BLaER1 (cell line): Measurements from ENCODE around the gene IL19.
"Not testable (repeated sequence)": the region's sequence is repeated elsewhere in the genome, so short reads cannot be mapped to it uniquely, and the experiment has no call there.

Source experiments
- H3K27ac ChIP-seq: shearing (Covaris generic); formaldehyde crosslinking; 2 replicates; pipeline ENCODE4 v1.8.1; 2022
- H3K27me3 ChIP-seq: shearing (Covaris generic); formaldehyde crosslinking; 2 replicates; pipeline ENCODE4 v1.8.1; 2022
- H3K36me3 ChIP-seq: shearing (Covaris generic); formaldehyde crosslinking; 2 replicates; pipeline ENCODE4 v1.8.1; 2022
- H3K4me1 ChIP-seq: shearing (Covaris generic); formaldehyde crosslinking; 2 replicates; pipeline ENCODE4 v1.8.1; 2022
- H3K4me2 ChIP-seq: shearing (Covaris generic); formaldehyde crosslinking; 2 replicates; pipeline ENCODE4 v1.8.1; 2022
- H3K4me3 ChIP-seq: shearing (Covaris generic); formaldehyde crosslinking; 2 replicates; pipeline ENCODE4 v1.8.1; 2022
- H3K9ac ChIP-seq: shearing (Covaris generic); formaldehyde crosslinking; 2 replicates; pipeline ENCODE4 v1.8.1; 2022
- H3K9me3 ChIP-seq: shearing (Covaris generic); formaldehyde crosslinking; 2 replicates; pipeline ENCODE4 v1.8.1; 2022
- H4K20me1 ChIP-seq: shearing (Covaris generic); formaldehyde crosslinking; 2 replicates; pipeline ENCODE4 v1.8.1; 2022
- Cebpa-rat ChIP-seq: shearing (Covaris generic); IDR thresholded peaks from 2 replicates; pipeline ENCODE4 v1.8.1; 2022

IL19 gene

GRCh38 chr1:206772243-206772937 lies 1.8 kb downstream of the IL19 start, which contains the start of gene IL10:
IL10 (minus strand) TSS chr1:206772494; CDS start chr1:206772435, 59 bp downstream.
- no peaks in the 10 kb centered on the region for H3K9me3 ChIP-seq
- H3K36me3 ChIP-seq: no peaks in the 10 kb centered on the region
- no peaks in the 10 kb centered on the region for H4K20me1 ChIP-seq
- peaks cover 59% of the 10 kb centered on the region for H3K4me1 ChIP-seq
- no peak within 1 kb of the TSS for H3K27ac ChIP-seq
- no peaks in the 10 kb centered on the region; the same call in 1 of the 2 replicates for H3K27me3 ChIP-seq
- TF ChIP-seq Cebpa-rat: no peak
- H3K9ac ChIP-seq: no peak within 1 kb of the TSS
- H3K4me3 ChIP-seq: no peak within 1 kb of the TSS
- peak within 1 kb of the TSS; percentile 58 for H3K4me2 ChIP-seq

DNA sequence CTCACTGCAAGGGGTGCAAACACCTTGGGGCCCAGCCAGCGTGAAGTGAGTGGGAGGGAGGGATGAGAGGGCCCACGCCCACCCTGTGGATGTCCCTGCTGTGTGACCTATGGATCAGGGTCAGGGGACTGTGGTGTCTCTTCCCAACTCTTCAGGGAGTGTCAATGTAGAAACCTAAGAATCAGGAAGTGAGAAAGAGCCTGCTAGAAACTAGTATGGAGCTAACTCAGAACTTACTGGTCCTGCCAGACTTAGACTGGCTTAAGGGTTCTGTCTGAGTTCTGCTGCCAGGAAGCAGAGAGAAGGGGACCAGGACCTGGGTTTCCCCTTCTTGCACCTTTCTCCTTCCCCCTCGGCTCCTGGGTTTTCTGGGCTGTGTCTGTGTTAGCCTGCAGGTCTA lies 3.5 kb downstream of the IL19 start:
- Histone ChIP-seq H3K4me1 (peaks cover 50% of the 10 kb centered on the region), H3K4me3 (no peak overlapping the region), H4K20me1 (no peaks in the 10 kb centered on the region), H3K4me2 (peak overlapping the region; percentile 11; the same call in 1 of the 2 replicates), H3K27me3 (no peaks in the 10 kb centered on the region; the same call in 1 of the 2 replicates), H3K27ac (no peak overlapping the region), H3K9ac (no peak overlapping the region), H3K9me3 (no peaks in the 10 kb centered on the region), H3K36me3 (no peaks in the 10 kb centered on the region)
- no peak for TF ChIP-seq Cebpa-rat

DNA sequence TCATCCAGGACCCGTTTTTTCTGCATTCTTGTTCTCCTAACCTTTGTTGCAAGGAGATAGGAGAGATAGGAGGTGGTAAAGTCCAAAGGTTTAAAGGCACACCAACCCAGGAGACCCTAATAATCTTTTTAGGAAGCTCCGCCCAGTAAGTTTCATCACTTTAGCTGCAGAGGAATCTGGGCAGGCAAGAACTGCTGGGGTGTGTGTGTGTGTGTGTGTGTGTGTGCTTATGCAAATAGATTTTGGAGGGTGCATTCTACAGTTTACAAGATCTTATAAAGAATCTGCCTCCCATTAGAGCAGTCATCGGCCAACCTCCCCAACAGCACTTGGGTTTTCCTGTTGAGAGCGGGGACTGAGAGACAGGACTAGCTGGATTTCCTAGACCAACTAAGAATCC lies 5.7 kb downstream of the IL19 start:
- H3K4me2 ChIP-seq: no peak overlapping the region
- H3K9me3 ChIP-seq: no peaks in the 10 kb centered on the region
- no peaks in the 10 kb centered on the region for H3K36me3 ChIP-seq
- no peak overlapping the region for H3K9ac ChIP-seq
- peaks cover 33% of the 10 kb centered on the region for H3K4me1 ChIP-seq
- no peak for TF ChIP-seq Cebpa-rat
- H3K4me3 ChIP-seq: no peak overlapping the region
- no peaks in the 10 kb centered on the region for H3K27me3 ChIP-seq
- H4K20me1 ChIP-seq: no peaks in the 10 kb centered on the region
- H3K27ac ChIP-seq: no peak overlapping the region

GRCh38 chr1:206778031-206778430 lies 7.5 kb downstream of the IL19 start:
- H3K9me3 ChIP-seq: no peaks in the 10 kb centered on the region
- no peaks in the 10 kb centered on the region for H3K36me3 ChIP-seq
- TF ChIP-seq Cebpa-rat: no peak
- no peaks in the 10 kb centered on the region for H3K27me3 ChIP-seq
- no peak overlapping the region for H3K9ac ChIP-seq
- H4K20me1 ChIP-seq: no peaks in the 10 kb centered on the region
- H3K27ac ChIP-seq: no peak overlapping the region
- H3K4me2 ChIP-seq: no peak overlapping the region
- no peak overlapping the region for H3K4me3 ChIP-seq
- H3K4me1 ChIP-seq: peaks cover 30% of the 10 kb centered on the region

GRCh38 chr1:206778911-206779310 lies 8.3 kb downstream of the IL19 start:
- H3K9me3 ChIP-seq, H3K9ac ChIP-seq, H4K20me1 ChIP-seq, H3K36me3 ChIP-seq, H3K27ac ChIP-seq, H3K4me3 ChIP-seq, H3K4me2 ChIP-seq, H3K27me3 ChIP-seq: not testable (repeated sequence)
- H3K4me1 ChIP-seq: peaks cover 35% of the 10 kb centered on the region

GRCh38 chr1:206779638-206780037 lies 9.1 kb downstream of the IL19 start:
- Histone ChIP-seq H3K9me3 (no peaks in the 10 kb centered on the region), H3K36me3 (no peaks in the 10 kb centered on the region), H3K27ac (no peak overlapping the region), H3K27me3 (no peaks in the 10 kb centered on the region), H4K20me1 (no peaks in the 10 kb centered on the region), H3K4me3 (no peak overlapping the region), H3K4me1 (peaks cover 35% of the 10 kb centered on the region), H3K4me2 (no peak overlapping the region; the same call in 1 of the 2 replicates), H3K9ac (no peak overlapping the region)
- TF ChIP-seq Cebpa-rat: no peak

DNA sequence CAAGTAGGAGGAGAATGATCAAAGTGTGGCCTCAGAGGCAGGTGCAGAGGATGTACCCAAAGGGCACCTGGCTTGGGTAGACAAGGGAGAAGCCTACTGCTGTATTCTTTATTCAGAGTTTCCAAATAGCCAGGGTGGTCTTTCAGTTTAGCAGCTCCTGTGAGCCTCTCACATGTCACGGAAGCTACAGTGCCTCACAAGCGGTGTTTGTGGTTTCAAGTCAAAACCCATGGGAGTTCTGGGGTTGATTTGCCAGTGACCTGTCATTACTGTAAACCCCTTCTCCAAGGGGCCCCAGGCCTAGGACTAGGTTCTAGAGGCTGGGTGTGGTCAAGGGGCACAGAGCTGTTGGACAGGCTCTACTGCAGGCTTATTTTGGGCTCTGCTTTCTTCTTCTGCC lies 11.9 kb downstream of the IL19 start:
- Histone ChIP-seq H3K4me3 (peak overlapping the region; percentile 27; the same call in 1 of the 2 replicates), H4K20me1 (no peaks in the 10 kb centered on the region), H3K9ac (no peak overlapping the region), H3K4me2 (peak overlapping the region; percentile 85), H3K36me3 (no peaks in the 10 kb centered on the region), H3K4me1 (peaks cover 52% of the 10 kb centered on the region), H3K27me3 (no peaks in the 10 kb centered on the region), H3K27ac (no peak overlapping the region), H3K9me3 (no peaks in the 10 kb centered on the region)
- no peak for TF ChIP-seq Cebpa-rat

GRCh38 chr1:206783506-206783905 lies 12.9 kb downstream of the IL19 start:
- Histone ChIP-seq H3K27ac (no peak overlapping the region), H3K36me3 (no peaks in the 10 kb centered on the region), H4K20me1 (no peaks in the 10 kb centered on the region), H3K4me3 (no peak overlapping the region), H3K4me2 (peak overlapping the region; percentile 85), H3K27me3 (no peaks in the 10 kb centered on the region), H3K4me1 (peaks cover 52% of the 10 kb centered on the region), H3K9ac (no peak overlapping the region), H3K9me3 (no peaks in the 10 kb centered on the region)
- TF ChIP-seq Cebpa-rat: no peak

- Histone ChIP-seq H3K4me1 (peaks cover 52% of the 10 kb centered on the region), H3K9me3 (no peaks in the 10 kb centered on the region), H3K27me3 (no peaks in the 10 kb centered on the region), H3K4me3 (no peak overlapping the region), H3K36me3 (no peaks in the 10 kb centered on the region), H3K4me2 (peak overlapping the region; percentile 85), H3K27ac (no peak overlapping the region), H4K20me1 (no peaks in the 10 kb centered on the region), H3K9ac (peak overlapping the region; percentile 6; the same call in 1 of the 2 replicates)
- no peak for TF ChIP-seq Cebpa-rat
Observed at GRCh38 chr1:206784471-206784903, 13.9 kb downstream of the IL19 start.

DNA sequence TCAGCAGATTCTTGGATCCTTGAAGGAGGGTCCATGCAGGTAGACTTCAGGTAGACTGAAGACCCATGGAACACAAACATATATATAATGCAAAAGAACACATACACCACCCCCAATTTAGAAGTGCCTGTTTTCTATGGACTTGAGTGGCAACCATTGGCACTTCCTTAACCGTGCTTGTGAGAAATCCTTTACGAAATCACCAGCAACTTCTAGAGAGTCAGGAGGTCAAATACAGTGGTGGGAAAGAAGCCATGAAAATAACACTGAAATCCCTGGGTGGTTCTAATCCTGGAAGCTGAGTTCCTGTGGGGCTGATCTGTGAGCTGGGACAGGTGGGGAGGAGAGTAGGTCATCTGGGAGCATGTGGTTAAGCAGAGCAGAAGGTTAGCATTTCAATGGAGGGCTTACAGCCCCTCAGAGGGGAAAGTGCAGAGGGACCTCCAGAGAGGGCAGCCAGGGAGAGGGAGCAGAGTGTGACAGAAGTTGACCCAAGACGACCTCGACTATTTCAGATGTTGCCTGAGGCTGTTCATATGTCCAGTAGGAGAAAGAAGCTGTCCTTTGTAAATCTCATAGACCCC lies 14.7 kb downstream of the IL19 start:
- Histone ChIP-seq H3K27me3 (no peaks in the 10 kb centered on the region), H3K4me1 (peaks cover 60% of the 10 kb centered on the region), H3K9me3 (no peaks in the 10 kb centered on the region), H3K4me2 (peak overlapping the region; percentile 85), H4K20me1 (no peaks in the 10 kb centered on the region), H3K9ac (no peak overlapping the region), H3K36me3 (no peaks in the 10 kb centered on the region), H3K27ac (no peak overlapping the region), H3K4me3 (no peak overlapping the region)
- no peak for TF ChIP-seq Cebpa-rat
